Middle frontal gyrus (tissue), 1 donor: ENCODE data around the gene PDIA5.
A peak's percentile ranks its signal among the peaks of the same experiment; 100 is the strongest.

Experiments
- DNase-seq: peaks from one replicate; pipeline ENCODE4 v3.0.0-alpha.2; 2015; ENCODE audit warnings: low spot score; ENCODE audit errors: extremely low spot score

The PDIA5 gene

DNA sequence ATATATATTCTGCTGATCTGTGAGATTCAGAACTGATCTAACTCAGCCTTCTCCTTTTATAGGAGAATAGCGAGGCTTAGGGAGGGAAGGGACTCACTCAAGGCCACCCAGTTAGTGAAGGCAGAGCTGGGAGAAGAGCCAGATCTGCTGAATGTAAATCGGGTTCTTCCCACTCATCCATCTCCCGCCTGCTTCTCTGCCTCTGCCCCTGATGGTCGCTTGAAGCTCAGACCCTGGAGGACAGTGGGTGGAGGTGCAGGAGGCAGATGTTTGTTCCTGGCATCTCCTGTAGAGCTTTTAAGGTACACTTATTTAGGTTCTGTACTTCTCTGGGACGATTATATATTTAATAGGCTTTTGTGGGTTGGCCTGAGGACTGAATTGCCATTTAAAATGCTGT lies 4.3 kb downstream of the PDIA5 start:
- DNase-seq, result no peak

DNA sequence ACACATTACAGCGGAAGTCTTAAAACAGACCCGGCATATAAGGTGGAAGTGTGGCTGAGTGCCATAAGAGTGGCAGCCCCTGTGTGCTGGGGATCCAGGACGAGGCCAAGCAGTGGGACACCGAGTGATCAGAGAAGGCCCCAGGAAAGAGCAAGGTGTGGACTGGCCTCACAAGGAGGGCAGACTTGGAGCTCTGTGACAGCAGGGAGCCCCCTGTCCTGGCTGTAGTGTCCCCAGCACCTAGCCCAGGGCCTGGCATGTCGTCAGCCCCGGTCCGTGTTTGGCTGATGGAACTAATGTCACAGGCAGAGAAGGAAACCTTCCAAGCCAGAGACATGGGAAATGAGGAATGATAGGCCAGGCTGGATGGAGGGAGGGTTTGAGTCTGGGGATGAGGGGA lies 4.8 kb downstream of the PDIA5 start:
- DNase-seq, result no peak

DNA sequence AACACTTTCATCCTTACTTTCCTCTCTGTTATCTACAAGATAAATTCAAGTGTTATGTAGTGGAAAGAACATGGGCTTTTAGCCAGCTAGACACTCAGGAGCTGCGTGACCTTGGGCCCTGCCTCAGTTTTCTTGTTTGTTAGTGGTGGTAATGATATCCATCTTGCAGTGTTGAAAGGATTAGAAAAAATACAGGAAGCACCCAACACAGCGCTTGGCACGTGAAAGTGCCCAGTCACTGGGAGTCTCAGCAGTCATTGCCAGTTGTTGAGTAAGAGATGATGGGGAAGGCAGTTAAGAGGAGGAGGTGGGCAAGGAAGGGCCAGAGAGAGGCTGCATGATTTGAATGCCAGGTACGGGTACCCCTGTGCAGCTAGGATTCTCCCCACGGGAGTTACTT lies 5.3 kb downstream of the PDIA5 start:
- DNase-seq, result no peak

DNA sequence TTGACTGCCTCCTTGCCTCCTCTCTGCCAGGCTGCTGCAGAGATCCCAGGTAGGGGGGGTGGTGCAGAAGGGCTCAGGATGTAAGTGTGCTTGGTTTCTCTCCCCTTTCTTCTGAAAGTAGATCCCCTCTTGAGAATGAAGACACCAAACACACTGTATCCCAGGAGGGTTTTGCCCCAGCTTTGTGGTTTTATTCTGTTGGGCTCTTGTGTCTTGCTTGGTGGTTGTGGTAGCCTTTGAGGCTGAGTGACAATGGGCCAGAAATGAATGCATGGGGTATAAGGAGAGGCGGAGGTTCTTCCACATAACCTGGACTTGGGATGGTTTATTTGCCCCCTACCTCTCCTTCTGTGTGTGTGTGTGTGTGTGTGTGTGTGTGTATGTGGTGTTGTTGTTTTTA lies 5.7 kb downstream of the PDIA5 start:
- DNase-seq, result no peak

DNA sequence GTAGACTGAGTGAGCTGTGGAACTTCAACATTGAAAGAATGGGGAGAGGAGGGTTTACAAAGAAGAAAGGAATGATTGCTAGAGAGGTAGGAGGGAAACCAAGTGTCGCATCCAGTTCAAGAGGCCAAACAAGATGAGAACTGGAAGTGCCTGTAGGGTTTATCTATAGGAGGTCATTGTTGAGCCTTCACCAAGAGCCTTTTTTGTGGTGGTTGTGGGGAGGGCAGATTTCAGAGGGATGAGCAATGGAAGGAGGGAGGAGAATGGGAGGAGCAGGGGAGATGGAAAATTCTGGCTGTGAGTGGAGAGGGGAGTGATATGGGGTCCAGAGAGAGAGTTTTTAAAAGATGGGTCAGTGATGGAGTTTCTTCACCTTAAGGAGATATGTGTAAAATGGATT lies 8.5 kb downstream of the PDIA5 start:
- DNase-seq, result no peak

DNA sequence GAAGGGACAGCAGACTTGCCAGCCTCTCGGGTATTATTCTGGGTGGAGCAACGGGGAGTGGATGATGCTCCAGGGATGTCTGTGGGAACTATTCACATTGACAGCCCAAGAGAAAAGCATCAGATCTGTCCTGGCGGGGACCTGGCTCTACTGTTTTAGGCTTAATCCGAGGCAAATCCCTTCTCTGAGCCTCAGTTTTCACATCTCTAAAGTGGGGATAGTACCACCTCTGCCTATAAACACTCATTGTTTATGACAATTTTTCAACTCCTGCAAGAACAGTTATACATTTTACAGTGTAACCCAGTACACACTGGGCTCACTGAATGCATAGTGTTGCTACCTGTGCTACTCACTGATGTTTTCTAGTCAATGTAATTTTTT lies 9.3 kb downstream of the PDIA5 start:
- DNase-seq, result no peak

DNA sequence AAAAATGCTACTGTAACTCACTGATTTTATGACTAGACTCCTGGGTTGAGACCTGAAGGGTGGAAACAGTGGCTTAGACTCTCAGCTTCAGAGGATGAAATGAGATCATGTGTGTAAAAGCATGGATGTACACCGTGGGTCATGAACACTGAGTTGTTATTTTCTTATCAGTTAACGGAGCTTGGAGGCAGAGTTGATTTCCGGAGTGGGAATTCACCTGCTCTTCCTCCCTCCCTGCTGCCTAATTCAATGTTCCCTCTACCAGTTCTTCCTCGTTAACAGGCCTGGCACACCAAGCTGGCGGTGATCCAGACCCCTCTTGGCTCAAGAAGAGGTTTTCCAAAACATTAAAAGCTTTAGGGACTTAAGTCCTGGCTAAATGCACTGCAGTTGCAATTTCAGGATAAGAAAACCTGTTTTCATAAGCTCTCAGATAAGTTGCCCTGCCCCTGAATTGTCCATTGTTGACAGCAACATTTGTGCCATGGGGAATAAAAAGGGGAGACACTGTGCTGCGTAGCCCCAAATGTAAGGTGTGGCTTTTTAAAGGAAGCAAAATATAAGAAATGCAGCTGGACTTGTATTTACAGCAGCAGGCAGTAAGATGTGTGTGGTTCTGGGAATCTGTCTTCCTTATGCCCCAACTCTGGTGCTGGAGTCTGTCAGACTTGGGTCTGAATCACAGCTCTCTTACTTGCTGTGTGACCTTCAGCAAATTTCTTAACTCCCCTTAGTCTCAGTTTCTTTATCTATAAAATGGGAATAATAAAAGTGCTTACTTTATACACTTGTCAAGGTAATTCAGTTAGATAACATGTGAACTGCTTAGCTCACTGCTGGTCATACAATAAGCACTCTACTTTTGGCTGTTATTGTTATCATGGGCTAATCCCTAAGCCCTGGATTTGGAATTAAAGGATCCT lies 9.9 kb downstream of the PDIA5 start:
- no peak for DNase-seq

DNA sequence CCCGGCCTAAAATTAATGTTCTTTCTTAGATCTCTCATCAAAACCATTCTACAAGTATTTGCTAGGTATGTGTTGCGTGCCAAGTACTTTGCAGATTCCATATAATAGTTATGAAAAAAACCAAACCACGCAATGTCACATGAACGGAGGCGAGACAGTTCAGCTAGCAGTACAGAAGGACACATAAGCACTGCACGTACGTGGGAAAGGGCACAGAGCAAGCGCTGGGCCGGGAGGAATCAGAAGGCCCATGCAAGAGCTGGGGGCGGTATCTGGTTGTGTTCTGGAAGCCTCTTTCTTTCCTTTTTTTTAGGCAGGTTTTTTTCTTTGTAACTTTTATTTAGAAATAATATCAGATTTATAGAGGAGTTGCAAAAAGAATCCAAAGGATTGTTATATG lies 11.3 kb downstream of the PDIA5 start:
- DNase-seq, result no peak

DNA sequence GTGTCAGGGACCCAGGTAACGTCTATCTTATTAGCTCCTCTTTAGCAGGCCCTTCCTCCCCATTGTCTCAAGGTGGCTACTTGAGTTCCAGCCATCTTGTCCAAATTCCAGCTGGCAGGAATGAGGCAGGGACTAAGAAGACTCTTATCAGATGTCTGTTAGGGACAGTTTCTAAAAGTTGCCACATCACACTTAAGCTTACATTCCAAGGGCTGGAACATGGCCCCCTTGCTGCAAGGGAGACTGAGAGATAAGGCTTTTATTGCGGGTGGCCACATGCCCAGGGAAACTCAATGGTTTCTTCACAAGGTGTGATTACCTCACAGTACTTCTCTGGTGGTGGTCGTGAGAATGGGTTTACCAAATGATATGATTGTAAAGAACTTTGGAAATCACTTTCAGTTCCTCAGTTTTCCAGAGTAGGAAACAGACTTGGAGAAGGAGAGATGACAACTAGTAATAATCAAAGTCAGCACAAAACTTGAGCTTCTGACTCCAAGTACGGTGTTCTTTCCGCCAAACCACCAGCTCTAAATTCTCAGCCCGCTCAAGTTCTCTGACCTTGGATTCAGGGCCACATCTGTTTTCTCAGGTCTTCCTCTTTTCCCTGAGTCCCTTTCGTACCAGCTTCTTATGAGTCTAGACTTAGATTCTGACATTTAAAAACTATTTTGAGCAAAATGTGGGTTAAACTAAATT lies 14.2 kb downstream of the PDIA5 start:
- no peak for DNase-seq

DNA sequence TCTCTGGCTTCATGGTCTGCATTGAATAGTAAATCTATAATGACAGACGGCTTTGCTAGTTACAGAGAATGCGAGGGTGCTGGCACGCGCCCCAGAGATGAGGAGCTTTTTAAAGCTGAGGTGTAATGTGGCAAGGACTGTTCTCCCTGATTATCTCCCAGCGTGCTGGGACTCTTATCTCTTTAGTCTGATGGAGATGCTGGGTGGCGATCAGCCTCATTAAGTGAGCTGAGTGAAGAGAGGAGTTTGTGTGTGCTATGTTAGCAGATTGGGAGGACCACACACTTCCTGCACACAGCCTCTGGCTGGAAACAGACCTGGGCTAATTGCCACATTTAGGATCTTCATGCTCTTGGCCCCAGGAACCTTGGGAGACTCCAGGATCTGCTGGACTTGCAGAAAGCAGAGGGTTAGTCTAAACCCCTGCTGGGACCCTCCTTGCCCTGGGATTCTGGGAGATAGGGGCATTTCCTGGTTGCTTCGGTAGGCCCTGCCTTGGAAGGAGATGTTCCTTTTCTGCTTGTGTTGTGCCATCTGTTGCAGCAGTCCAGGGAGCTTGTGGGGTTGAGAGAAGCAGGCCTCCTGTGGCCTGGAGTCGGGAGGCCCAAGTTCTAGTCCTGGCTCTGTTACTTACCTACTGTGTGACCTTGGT lies 15.0 kb downstream of the PDIA5 start:
- DNase-seq, result peak; percentile 43

DNA sequence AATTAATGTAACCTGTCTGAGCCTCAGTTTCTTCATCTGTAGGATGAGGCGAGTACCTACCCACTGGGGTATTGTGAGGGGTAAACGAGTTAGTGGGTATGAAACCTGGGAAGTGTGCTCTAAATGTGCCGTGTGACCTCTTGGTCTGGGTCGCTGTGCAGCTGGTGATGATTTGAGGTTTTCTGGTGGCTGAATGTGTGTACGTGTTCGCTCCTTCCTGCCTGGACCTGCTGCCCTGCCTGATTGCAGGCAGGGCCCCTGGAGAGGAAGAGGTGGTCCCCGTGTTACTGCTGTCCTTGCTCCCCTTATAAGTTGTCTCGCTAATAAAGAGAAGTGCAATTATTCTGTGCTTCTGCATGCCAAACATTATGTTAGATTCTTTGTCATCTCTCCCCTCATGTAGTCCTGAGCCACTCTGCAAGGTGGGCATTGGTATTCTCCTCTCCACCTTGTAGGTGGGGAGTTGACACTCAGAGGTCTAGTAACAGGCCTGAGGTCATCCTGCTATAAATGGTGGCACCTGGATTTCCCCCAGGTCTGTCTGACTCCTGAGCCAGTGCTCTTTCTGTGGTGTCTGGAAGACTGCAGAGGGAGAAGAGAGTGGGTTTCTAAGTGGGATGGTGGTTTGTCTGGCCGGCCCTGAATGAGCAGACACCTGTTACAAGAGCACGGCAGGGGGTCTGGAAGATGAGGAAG lies 15.7 kb downstream of the PDIA5 start:
- no peak for DNase-seq

DNA sequence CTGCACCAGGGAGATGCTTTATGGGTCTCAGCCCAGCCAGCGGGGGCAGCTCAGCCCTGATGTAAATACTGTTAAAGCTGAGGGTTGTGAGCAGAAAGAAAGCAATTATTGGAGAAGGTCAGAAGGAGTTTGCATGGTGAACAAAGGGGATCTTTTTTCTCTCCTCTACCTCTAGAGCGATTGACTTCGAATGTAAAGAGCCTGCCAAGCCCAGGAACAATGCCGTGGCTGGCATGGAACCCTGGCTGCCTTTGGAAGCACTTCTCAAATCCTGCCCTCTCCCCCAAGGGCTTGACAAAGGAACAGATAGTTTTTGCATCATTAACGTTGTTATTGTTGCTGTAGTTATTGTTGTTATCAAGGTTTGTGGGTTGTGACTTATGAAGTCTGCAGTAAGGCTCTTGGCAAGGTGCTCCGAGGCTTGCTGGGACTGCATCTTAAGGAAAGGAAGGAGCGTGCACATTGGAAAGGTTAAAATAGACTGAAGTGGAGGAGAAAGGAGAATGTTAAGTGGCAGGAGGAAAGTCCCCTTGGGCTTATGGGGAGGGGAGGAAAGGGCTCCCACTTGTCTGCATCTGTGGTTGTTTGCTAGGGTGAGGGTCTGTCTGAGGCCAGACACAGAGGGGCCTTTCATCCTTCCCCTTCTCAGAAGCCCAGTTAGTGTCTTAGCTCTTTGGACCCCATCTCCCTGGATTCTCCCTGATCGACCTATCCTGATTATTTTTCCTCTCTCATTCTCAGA lies 16.7 kb downstream of the PDIA5 start:
- DNase-seq, result no peak

DNA sequence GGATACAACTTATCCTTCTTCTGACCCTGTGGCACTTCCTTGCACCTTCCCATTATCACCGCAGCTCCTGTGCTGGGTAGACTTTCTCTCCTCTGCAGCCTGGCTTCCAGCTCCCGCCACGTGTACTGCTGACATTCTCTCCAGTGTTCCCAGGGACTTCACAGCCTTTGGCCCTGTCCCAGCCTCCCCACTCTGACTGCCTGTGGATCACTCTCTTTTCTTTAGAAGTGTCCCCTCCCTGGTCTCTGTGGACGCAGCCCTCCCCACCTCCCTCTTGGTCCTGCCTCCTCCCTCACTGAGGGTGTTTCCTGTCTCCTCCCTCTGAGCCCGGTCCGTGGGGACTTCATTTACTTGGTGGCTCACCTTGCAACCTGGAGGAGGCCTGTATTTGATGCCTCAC lies 17.4 kb downstream of the PDIA5 start:
- DNase-seq, result no peak

DNA sequence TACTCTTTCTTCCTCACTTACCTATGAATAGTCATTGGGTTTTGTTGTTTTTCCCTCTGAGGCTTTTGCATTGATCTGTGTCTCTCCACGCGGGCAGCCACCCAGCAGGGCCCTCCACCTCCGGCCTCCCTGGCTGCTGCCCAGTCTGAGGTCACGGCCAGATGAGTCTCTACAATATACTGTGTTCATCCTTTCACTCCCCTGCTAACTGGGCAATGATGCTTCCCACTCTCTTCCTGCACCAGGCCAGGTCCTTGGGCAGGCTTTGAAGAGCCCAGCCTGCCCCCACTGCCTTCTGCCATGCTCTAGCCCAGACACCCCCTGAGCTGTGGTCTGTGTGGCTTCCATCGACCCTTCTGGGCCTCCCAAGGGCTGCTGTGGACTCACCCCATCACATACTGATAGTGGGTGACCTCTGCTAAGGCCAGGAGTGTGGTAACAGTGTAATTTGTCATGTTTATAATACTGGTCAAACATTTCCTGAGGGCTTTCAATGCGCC lies 18.0 kb downstream of the PDIA5 start:
- no peak for DNase-seq

DNA sequence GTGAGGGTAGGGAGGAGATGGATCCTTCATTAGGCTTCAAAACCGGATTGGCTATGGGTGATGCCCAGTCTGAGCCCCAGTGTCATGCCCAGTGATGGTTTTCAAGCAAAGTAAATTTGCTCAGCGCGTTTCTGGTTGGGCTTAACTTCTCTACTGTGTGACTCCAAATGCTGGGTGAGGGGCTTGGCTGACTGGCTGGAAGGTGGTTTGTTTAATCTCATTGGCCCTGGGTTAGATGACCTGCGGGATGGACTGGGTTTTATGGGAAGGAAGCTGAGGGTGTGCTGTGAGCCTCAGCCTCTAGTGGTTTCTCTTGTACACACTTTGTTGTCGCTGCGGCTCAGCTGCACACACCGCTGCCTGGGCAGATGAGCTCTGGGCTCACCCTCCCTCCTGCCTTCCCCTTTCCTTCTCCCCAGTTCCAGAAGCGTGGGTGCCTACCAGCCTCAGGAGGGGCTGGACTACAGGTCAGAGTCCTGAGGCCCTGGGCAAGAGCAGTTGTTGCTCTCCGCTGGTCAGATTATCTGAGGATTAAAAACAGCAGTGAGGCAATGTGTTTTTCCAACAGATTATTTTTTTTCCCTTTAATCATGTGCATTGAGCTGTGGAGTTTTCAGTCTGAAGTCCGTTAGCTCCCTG lies 18.6 kb downstream of the PDIA5 start:
- no peak for DNase-seq

DNA sequence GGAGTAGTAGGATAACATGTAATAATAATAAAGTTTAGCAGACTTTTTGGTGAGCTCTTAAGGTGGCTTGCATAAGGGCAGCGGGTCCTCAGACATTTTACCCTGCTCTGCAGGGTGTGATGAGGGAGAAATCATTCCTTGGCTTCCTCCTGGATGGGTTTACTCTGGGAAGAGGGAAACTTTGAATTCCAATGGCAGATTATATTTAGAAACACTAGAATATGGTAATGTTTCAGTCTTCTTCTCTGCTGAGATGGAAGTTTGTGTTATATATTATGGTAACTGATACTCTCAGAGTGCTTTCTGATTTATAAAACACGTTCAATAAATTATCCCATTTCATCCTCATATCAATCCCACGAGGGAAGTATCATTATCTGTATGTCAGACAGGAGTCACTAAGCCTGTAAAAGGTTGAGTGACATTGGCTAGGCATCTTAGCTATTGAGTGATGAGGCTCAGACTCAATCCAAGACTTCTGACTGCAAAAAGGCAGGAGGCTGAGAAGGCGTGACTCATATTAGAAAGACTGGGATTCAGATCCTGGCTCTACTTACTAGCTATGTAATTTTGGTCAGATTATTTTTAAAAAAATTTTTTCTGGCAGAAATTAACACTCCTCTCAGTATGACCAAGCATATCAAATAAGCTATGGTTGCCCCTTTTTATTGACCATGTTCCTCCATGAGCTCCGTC lies 19.3 kb downstream of the PDIA5 start:
- DNase-seq, result no peak

DNA sequence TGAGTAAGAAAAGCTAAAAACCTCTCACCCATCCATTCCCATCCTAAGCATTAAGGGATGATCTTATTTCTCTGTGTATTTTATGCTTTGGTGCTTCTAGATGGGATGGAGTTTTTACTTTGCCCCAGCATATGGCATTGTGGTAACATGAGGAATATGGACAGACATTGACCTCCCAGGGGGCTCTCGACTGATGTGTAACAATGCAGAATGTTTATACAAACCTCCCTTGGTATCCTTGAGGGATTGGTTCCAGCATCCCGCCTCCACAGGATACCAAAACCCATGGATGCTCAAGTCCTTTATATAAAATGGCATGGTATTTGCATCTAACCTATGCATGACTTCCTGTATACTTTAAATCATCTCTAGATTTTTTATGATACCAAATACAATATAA lies 21.6 kb downstream of the PDIA5 start:
- no peak for DNase-seq

DNA sequence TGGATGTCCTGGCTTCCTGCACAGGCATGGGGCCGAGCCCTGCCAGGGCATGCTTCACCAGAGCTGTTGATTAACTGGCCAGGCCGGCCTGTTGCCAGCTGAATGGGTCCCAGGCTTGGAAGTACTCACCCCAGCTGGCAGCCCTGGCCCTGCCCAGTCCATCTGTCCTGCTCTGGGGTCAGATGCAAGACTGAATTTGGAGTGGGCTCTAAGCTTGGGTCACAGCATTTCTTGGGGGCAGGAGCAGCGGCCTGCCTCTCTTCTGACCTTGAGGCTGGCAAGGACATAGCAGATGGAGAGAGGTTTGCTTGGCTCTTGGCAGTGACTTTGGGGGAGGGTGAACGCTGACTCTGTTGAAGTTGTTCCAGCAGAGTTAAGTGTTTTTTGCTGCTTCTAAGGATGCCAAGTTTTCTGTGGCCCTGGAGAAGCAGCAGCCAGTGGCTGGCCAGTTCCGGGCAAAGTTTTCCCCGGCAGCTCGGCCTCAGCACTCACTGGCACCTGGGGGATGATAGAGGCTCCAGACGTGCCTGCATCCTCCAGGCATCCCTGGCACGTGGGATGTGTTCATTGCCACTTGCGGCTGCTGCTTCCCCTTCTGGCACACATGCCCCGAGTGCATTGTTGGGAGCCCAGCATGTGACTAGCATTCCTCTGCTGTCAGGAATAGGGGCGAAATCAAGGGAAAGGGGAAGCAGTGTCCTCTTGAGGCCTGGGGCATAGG lies 22.9 kb downstream of the PDIA5 start:
- DNase-seq, result peak; percentile 64
